Choroid plexus epithelial cell (primary cell): ENCODE data around the gene CASP6.

Experiments used
- DNase-seq: peaks from one replicate; pipeline ENCODE4 v3.0.0-alpha.2; 2010; ENCODE audit warnings: low read depth
- H3K4me3 ChIP-seq: 2 replicates; pipeline ENCODE4 v1.5.1; 2011; ENCODE audit warnings: low read depth, mild to moderate bottlenecking, control low read depth, low read length, moderate library complexity
- TF ChIP-seq, protein P1 (sequence below): conservative IDR thresholded peaks from 2 replicates; pipeline ENCODE4 v1.5.1; 2011; ENCODE audit warnings: low read depth, mild to moderate bottlenecking, control low read depth, inconsistent platforms, low read length, moderate library complexity

The CASP6 gene

GRCh38 chr4:109657854-109658418 lies 45.3 kb downstream of the CASP6 start:
- TF ChIP-seq, protein P1, sequence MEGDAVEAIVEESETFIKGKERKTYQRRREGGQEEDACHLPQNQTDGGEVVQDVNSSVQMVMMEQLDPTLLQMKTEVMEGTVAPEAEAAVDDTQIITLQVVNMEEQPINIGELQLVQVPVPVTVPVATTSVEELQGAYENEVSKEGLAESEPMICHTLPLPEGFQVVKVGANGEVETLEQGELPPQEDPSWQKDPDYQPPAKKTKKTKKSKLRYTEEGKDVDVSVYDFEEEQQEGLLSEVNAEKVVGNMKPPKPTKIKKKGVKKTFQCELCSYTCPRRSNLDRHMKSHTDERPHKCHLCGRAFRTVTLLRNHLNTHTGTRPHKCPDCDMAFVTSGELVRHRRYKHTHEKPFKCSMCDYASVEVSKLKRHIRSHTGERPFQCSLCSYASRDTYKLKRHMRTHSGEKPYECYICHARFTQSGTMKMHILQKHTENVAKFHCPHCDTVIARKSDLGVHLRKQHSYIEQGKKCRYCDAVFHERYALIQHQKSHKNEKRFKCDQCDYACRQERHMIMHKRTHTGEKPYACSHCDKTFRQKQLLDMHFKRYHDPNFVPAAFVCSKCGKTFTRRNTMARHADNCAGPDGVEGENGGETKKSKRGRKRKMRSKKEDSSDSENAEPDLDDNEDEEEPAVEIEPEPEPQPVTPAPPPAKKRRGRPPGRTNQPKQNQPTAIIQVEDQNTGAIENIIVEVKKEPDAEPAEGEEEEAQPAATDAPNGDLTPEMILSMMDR = no peak
- DNase-seq = no peak
- H3K4me3 ChIP-seq = no peak overlapping the region

GRCh38 chr4:109655396-109655795 lies 47.8 kb downstream of the CASP6 start:
- no peak for DNase-seq
- no peak overlapping the region for H3K4me3 ChIP-seq
- TF ChIP-seq, protein P1 = no peak

DNA sequence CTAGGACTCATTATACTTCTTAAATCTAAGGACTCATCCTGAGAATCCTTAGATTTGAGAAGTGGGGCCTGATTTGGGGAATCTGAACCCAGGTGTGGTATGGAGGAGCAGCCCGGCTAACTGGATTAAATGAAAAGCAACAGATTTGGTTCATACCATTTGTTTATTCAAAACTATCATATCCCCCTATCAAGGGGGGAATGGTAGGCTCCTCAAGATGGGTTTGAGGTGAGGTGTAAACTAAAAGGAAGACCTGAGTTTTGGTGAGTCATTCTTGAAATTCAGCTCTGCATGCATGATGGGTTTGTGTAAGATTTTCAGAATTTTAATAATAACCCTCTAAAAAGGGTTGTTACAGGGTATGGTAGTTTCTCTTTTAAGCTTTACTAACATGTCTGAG lies 53.4 kb downstream of the CASP6 start:
- TF ChIP-seq, protein P1 = no peak
- H3K4me3 ChIP-seq = no peak overlapping the region
- no peak for DNase-seq

DNA sequence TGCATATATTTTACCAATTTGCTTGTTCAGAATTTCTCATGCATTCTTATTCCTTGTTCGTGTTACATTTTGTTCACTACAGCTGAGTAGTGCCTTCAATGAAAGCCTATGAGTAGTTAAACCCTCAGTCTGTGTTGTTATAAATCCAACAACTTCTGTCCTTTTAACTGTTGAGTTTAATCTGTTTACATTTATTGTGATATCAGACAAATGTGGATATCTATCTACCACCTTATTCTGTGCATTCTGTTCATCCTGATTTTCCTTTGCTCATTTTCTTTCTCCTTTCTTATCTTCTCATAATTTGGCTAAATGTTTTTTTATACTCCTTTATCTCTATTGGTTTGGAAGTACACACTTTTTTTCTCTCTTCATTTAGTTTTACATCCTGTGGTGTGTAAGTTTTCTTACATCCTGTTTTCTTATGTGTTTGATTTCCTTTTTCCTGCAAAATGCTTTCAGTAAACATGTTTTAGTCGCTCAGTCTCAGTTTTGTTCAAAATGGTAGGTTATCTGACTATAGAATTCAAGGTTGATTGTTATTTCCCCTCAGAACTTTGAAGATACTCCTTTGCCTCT lies 54.2 kb downstream of the CASP6 start:
- DNase-seq = no peak
- no peak overlapping the region for H3K4me3 ChIP-seq
- TF ChIP-seq, protein P1 = no peak

GRCh38 chr4:109648266-109648996 lies 54.8 kb downstream of the CASP6 start:
- TF ChIP-seq, protein P1 = no peak
- DNase-seq = peak; percentile 40
- H3K4me3 ChIP-seq = no peak overlapping the region

GRCh38 chr4:109645874-109646710 lies 57.2 kb downstream of the CASP6 start:
- no peak overlapping the region for H3K4me3 ChIP-seq
- DNase-seq = no peak
- TF ChIP-seq, protein P1 = no peak
